HG02970 (cell line): ENCODE results near the gene SORCS3.

ENCODE experiments used
- ATAC-seq: cut with Tn5 transposase; IDR thresholded peaks from one replicate; pipeline ENCODE4 v1.9.1; 2021; ENCODE audit warnings: mild to moderate bottlenecking, moderate library complexity, moderate number of reproducible peaks; ENCODE audit not compliant: unreplicated experiment, low FRiP score

SORCS3 gene

GRCh38 chr10:104819731-104820130 is 178.6 kb downstream of the SORCS3 start:
- no peak for ATAC-seq

- ATAC-seq: no peak
Observed at GRCh38 chr10:104822088-104822487, 181.0 kb downstream of the SORCS3 start.

DNA sequence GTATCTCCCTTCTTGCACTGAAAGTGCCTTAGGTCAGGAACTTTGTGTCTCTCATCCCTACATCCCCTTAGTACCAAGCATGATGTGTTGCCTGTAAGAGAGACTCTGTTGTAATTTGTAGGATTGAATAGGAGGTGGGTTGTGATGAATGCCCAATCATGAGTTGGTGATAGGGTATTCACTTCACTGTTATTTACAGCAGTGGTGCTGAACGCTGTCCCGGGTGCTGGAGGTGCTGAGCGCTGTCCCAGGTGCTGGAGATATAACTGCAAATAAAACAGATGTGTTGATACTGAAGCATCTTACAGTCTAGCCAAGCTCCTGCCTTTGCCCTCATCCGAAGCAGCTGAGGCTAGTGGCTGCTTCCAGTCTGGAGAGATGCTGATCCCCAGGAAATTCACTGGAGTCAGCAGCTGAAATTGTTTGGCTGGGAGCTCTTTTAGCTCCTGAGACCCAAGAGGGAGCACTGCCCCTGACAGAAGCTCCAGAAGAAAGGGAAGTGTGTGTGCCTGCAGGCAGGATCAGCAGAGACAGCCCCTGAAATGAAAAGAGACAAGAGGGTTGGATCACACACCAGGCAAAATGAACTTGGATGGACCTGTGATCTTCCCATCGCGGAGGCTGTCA is 183.4 kb downstream of the SORCS3 start:
- ATAC-seq: no peak

- ATAC-seq: no peak
Observed at GRCh38 chr10:104831272-104831671, 190.2 kb downstream of the SORCS3 start.

DNA sequence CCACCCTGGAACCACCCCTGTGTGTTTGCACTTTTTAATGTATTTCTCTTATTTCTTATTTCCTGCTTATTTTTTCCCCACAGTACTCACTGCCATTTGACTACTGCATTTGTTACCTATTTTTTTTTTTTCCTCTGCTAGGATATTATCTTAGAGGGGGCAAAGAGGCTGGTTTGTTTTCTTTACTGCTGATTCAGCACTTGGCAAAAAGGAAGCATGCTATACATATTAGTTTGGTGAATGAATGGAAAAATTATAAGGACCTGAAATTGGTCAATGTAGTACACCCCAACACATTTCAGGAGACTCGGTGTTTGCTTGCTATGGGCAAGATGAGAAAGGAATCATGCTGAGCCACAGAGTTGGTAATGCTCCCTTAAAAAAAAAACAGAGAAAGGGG is 193.5 kb downstream of the SORCS3 start:
- ATAC-seq: no peak

- no peak for ATAC-seq
Observed at GRCh38 chr10:104835422-104835821, 194.3 kb downstream of the SORCS3 start.

GRCh38 chr10:104842704-104843103 is 201.6 kb downstream of the SORCS3 start:
- no peak for ATAC-seq

DNA sequence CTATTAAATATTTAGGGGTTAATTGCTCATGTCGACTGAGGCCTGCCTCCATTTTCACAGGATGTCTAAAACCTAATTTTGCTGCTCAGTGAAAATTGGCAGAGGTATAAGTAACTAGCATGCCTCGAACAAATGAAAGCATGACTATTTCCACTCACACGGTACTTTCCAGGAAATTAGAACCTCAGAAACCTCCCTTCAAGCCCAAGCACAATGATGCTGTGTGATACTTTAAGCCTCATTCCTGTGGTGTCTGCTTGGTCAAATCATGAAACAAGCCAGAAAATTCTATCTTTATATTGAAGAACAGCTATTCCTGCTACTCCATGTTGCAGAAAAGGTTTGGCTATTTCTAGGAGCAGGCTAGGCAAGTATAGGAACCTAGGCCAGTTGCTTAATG is 203.0 kb downstream of the SORCS3 start:
- no peak for ATAC-seq

- ATAC-seq: no peak
Observed at GRCh38 chr10:104850023-104850422, 208.9 kb downstream of the SORCS3 start.

DNA sequence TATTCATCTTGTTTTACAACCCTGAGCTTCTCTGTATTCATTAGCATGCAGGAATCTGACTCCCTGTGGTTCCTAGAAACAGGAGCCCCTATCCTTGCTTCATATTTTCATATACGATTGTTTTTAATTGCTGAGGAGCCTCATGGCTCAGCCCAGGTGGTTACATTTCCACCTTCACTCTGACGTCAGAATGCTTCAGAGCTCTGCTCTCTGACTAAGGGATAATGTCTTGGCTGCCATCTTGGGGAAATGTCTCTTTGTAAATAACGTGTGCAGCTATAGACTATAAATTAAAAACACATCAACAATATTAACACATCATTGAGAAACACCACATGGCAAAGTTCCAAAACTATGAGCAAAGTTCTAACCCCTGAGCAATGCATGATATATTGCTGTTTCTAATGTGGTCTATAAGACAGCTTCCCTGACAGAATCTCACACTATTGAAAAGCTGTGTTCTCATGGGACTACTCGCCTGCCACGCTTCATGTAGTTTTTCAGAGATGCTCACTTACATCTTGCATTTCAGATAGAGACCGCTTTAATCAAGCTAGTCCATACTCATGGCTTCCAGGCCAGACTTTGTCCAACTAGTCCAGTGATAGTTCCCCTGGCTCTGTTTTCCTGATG is 227.0 kb downstream of the SORCS3 start:
- ATAC-seq: no peak

- no peak for ATAC-seq
Observed at GRCh38 chr10:104872691-104873090, 231.6 kb downstream of the SORCS3 start.

- no peak for ATAC-seq
Observed at GRCh38 chr10:104873161-104873560, 232.1 kb downstream of the SORCS3 start.

DNA sequence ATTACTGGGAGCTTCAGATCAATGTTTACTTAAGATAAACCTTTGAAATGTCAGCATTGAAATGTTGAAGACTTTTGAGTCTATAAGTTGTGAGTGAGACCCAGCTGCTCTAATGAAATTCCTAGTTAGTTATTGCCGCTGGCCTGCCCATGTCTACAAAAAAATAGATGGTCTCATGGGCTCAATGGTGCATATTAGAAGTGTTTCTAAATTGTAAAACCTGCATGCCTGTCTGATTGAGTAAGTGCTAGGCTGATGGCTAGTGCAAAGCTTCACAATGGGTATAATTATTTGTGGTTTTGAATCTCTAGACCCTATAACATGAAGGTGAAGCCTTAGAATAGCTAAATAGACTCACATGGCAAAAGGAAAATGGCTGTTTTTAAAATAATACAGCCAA is 234.5 kb downstream of the SORCS3 start:
- ATAC-seq: no peak

DNA sequence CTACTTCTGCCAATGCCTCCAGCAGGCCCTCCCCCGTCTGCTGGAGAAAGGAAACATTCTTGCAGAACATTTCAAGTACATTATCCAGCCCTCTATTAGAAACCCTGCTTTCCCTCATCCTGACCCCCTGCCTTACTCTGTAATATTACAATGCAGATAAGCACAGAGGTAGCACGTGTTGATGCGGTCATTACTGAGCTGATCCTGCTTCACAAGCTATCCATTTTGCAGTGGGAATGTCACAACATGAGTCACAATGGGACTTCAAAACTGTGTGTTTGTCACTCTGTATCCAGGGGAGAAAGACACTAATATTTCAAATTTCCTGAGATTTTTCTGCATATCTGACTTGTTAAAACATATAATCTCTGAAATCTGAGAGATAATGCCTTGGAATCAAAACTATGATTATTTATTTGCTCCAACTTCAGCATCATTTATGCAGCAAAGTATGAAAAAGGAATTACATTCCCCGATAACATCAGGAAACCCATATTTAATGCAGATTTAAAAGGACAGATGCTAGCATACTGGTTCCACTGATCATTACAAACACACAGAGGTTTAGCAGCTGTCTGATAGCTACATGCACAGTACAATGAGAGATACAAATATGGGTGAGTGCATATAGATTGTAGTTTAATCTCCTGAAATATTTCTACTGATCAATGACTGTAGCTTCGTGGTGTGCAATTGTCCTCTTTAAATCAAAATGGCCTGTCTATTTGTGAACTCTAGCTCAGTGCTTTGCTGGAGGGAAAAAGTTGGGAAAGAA is 239.7 kb downstream of the SORCS3 start:
- ATAC-seq: no peak

DNA sequence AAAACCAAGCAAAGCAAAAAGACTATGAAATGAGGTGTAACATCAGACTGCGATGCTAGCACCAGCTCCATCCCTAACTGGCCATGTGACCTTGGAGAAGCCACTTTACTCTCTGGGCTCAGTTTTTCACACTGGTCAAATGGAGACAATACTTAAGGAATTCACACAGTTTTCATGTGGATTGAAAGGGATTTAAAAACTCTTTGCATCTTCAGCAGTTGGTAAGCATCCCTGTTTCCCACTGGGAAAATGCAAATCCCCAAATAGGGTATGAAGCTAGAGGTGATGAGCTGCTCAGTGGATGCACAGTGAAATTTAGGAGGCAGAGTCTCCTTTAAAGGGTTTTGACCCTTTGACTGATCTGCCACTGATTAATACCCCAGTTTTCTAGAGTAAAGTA is 240.7 kb downstream of the SORCS3 start:
- no peak for ATAC-seq

DNA sequence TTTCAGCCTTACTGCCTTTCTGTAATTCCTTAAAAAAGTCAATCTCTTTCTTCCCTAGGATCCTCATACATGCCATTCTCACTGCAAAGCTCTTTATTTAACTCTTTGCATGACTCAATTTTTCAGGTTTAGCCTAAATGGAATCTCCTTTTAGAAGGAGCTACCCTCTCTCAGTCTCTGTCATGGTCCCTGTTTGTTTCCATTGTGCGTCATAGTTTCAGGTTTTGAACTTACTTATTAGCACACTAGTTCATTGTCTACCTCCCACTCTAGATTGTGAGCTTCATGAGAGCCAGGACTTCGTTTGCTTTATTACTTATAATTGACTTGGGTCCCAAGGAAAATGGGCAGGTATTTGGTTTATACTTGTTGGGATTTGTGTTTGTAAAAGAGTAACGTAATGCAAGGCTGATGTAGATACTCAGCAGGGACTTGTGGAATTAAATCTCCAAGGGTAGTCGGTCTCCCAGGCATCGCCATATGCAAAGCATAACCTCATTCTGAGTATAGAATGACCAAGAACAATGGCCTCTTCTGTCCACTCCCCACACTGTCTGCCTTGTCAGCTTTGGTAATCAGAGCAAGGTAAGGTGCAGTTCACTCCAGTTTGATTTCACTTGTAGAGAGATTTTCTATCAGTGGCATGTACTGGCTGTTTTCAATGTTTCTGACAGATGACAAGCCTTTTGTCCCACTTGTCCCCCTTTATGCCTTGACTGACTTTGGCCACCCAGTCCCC is 252.0 kb downstream of the SORCS3 start:
- ATAC-seq: no peak

- no peak for ATAC-seq
Observed at GRCh38 chr10:104893701-104894100, 252.6 kb downstream of the SORCS3 start.

DNA sequence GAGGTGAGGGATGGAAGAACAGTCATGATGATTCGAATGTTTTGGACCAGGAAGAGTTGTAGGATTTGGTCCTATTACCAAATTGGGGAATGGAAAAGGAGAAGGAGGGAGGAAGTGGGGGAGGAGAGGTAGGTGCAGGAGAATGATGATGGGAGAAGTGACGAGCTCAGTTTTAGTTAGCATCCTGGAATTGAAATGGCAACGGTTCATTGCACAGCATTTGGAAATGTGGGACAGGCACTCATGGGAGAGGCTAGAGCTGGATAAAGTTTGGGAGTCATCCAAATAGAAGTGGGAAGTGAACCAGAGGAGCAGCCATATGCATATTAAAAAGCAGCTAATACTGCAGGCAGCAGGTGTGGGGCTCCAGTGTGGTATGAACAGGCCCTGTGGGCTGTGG is 253.6 kb downstream of the SORCS3 start:
- ATAC-seq: no peak

DNA sequence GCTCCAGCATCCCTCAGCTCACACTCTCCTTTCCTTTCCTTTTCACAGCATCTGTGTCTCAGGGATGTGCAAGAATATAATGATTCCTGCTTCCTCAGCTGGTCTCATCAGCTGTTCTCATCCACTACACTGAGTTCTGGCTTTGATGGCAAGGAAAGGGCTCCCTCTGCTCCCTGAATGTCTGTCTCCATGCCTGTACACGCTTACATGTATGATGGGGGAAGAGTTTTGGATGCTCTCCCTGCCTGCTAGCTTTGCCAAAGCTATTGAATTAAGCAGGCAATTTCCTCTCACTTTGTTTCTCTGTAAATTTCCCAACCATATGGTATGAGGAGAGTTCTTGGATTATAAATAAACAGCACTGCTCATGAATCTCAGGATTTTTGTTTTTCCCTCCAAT is 254.5 kb downstream of the SORCS3 start:
- ATAC-seq: no peak

DNA sequence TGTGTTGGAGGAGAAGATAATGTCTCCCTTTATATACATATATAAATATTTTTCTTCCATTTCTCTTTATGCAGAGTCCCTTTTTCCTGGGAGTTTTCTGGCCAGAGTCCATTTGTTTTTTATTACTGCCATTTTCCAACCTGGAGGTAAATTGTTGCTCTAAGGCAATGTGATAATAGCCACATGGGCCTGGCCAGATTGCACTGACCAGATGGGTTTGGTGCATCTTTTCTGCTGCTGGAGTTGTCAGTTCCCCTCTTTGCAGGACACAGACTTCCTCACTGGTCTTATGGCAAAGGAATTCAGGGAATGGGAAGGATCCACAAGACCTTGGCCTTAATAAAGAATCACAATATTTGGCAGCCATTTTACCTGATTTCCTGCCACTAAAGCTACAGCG is 254.9 kb downstream of the SORCS3 start:
- no peak for ATAC-seq

DNA sequence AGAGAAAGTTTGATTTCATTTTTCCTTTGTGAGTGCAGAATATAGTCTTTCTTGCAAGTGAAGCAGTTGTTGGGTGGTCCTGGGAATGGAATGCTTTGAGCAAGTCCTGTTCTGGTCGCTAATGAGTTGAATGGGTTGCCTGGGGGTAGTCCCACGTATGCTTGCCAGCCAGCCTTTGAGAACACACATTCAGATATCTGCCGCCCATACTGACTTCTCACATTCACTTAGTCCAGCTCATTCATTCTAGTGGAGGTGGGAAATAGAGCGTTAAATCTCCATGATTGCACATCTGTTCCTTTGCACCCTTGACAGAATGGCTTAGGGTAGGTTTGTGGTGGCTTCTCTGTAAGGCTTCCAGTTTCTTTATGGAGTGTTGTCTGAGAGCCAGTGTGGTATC is 256.6 kb downstream of the SORCS3 start:
- ATAC-seq: no peak
